Measurements from ENCODE around the gene ITGAE. TPM values are rescaled to one million over a fixed set of nuclear protein-coding genes. Genes with fewer than 3 reads are reported as not detected.
A peak's percentile ranks its signal among the peaks of the same experiment; 100 is the strongest.

Gene ITGAE
- total RNA-seq, 1 donor from 2014 or later = 17.4 TPM

DNA sequence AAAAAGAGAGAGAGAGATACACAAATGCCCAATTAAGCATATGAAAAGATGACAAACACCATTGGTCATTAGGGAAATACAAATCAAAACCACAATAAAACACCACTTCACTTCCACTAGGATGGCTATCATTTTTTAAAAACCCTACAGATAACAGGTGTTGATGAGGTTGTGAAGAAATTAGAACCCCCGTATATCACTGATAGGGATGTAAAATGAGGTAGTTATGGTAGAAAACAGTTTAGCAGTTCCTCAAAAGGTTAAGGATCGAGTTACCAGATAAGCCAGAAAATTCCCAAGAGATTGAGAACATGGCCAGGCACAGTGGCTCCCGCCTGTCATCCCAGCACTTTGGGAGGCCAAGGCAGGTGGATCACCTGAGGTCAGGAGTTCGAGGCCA is 107.8 kb downstream of the ITGAE start:
- DNase-seq = no peak

DNA sequence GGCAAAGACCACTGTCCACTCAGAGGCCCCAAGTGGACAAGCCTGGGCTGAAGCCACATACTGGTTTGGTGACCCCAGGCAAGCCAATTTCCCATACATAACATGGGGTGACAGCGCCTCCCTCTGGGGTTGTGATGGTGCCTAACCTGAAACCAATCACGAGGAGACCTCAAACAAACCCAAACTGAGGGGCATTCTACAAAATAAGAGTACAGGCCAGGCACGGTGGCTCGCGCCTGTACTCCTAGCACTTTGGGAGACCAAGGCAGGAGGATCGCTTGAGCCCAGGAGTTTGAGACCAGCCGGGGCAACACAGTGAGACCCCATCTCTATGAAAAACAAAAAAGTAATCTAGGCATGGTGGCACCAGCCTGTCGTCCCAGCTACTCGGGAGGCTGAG is 108.6 kb downstream of the ITGAE start:
- DNase-seq = no peak

DNA sequence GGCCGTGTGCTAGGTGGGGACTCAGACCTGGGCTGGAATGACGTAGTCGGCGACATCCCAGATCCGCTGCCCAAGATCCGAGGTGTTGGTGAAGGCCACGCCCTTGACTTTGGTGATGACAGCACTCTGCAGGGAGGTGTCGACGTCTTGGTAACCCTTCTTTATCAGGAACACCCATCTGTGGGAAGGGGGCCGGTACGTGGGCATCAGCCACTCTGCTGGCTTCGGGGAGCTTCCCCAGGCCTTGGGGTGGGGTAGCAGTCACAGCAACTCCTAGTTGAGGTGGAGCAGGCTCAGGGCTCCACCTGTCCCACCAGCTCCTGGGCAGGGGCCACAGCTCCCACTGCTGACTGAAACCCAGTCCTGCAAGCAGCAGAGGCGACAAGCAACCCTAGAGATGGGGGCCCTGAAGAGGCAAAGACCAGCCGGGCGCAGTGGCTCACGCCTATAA is 109.3 kb downstream of the ITGAE start:
- no peak for DNase-seq

DNA sequence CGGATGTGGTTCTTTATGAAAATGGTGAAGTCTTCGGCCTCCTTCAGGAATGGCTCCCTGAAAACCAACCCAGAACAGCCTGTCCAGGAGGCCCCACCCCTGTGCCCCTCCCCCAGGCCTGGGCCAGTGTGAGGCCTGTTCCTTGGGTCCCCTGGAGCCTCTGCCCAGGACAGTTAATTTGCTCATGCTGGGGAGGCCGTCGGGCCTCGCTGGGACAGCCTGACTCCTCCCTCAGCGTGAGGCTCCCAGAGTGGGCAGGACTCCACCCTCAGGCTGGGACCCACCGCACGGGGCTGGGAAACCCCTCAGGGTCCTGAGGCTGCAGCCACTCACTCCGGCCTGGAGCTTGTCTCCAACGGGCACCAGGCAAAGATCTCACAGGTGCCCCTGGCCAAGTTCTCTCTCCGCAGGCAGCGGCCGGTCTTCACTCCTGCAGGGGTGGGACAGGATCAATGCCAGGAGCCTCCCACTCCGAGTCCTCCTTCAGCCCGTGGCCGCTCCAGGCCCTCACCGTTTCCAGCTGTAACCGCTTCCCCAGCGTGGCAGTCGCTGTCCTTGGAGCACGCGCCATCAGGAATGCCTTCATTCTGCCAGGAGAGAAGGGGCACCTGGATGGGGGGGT is 110.8 kb downstream of the ITGAE start:
- DNase-seq = no peak

DNA sequence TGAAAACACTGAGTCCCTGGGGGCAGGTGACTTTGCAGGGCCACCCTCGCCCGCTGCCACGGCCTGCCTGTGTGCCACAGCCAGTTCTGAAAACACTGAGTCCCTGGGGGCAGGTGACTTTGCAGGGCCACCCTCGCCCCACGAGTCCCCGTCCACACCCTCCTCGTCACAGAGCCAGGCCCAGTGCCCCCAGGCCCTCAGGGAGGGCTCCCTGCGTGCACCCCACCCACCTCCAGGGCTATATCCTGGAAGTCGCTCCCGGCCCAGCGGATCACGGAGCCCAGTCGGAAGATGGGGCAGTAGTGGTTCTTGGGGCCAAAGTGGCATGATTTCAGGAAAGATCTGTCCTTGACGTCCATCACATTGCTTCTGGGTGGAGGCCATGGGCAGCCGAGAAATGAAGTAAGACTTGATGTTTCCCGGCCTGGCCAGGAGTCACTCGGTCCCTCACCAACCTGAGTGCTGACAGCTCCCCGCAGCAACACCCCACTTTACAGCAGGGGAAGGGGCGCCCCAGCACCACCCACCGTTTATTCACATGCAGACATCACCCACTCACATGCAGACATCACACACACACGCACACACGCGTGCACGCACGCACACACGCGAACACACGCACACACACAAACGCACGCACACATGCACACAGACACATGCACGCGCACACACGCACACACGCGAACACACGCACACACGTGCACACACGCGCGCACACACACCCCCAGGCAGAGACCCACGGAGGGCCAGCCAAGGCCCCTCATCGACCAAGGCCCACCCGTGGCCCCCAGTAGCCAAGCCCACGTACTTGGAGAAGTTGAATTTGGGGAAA is 111.5 kb downstream of the ITGAE start:
- no peak for DNase-seq

DNA sequence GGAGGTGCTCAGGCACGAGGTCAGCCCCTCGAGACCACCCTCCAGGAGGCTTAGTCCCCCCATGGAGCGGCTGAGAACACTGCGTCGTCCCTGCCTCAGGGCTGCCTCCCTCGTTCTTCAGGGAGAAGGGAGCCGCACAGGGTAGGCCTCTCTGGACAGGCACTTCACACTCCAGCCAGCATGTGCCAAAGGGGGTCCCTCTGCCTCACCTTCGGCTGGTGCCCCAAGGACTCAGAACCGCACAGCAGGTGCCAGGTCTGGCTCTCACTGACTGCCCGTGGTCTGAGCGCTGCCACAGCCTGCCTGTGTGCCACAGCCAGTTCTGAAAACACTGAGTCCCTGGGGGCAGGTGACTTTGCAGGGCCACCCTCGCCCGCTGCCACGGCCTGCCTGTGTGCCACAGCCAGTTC is 112.1 kb downstream of the ITGAE start:
- DNase-seq = no peak

DNA sequence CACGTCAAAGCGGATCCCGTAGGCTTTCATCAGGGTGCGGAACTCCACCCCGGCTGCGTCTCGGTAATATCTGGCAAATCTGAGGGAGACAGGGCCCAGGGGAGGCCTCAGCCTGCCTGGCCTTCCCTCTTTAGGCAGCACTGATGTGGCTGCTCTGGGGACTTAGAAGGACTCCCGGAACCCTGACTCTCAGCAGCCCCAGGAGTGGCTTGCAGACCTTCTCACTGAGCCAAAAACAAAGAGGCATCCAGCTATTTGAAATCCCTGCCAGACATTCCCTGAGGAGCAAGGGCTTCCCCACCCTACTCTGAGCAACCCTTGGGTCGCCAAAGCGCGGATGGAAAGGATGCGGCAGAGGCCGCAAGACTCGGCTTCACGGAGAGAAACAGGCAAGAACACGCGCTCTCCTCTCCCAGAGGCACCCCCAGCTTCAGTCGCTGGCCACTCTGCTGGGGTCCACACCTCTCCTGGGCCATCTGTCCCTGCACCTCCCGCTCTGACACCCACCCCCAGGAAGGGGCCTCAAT is 112.9 kb downstream of the ITGAE start:
- no peak for DNase-seq

DNA sequence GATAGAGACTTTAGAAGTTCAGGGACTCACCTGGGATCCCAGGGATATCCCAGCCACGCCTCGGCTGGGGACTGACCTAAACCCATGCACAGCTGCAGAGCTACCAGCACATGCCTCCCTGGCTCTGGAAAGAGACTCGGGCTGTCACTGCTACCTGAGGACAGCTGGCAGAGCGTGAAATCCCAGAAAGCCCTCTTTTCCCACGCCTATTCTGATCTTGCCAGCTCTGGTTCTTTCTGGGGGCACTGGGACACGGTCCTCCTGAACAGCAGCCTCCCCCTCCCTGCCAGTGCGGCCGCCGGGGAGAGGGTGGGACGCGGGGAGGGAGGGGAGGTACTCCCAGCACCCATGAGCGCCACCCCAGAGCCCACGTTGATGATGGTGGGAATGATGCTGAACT is 115.8 kb downstream of the ITGAE start:
- DNase-seq = no peak

DNA sequence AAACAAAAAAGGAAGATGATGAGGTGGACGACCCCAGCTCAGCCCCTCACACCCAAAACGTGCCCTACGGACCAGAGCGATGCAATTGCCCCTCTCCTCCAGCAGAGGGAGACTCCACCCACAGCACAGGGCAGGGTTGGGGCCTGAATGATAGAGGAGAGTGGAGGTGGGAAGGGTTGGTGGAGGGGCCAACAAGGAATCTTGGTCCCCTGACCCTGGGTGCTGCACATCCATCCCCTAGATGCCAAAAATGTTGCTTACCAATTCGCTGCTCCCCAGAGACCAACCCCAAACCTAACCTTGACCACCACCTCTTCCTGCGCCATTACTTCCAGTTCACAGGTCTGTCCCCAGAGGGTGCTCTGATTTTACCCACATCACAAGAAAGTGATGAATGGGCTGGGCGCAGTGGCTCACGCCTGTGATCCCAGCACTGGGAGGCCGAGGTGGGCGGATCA is 117.9 kb downstream of the ITGAE start:
- no peak for DNase-seq

DNA sequence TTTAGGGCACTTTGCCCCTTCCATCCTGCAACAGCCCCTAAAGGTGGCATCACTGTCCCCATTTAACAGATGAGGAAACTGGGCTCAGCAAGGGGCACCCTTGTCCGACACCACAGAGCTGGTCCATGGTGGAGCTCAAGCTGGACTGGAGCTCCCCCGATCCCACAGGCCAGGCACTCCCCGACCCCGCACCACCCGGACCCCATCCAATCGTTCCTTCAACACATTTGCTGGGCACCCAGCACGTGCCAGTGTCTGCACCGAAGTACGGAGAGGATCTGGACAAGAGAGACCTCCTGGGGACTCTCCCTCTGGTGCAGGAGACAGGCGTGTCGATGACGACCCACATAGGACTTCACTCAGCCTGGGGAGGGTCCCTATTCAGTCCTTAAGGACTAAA is 119.0 kb downstream of the ITGAE start:
- no peak for DNase-seq

DNA sequence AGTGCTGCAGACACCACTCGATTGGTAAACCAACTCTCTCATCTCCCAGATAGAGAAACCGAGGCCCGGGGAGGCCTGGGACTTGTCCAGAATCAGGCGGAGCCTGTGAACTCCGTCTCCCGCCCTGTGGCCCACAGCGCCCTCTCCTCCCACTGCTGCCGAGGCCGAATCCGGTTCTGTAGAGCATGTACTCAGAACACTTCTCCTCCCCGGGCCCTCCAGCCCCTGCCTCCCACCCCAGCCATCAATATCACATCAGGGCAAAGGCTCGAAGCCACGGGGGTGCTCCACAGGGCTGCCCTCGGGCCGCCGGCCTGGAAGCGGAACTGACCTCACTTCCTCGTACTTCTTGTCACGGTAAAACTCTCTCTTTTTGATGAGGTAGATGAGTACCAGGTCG is 119.4 kb downstream of the ITGAE start:
- DNase-seq = no peak

DNA sequence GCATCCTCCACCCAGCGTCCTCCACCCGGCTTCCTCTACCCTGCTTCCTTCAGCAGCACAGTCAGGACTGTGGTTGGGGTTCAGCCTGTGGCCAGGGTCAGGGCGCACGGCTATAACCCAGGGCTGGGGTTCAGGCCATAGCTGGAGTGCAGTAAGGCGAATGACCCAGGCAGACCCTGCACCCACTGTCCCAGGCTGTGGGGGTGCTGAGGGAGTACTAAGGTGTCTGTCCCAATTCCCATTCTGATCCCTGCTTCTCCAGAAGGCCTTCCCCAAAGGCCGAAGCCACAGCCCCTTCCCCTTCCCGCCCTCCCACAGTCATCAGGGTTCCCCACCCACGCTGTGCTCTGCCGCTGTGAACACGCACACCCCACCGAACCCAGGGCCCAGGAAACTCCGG is 119.9 kb downstream of the ITGAE start:
- no peak for DNase-seq

DNA sequence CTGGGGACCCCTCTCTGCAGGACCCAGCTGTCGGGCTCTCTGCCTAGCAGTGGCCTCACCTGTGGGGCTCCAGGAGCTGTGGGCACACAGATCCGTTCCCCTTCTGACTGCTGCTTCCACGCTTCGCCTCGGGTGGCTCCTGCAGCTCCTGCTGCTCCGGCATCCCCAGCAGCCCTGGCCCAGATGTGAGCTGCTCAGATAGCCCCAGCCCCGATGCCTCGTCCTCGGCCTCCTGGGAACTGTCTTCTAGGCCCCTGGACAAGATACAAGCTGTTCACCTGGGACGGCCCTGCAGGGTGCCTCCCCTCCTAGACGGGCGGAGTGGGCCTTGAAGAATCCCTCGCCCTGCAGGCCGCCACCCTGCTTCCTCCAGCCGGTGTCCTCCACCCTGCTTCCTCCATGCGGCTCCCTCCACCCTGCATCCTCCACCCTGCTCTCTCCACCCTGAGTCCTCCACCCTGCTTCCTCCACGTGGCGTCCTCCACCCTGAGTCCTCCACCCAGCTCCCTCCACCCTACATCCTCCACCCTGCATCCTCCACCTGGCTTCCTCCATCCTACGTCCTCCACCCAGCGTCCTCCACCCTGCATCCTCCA is 121.4 kb downstream of the ITGAE start:
- DNase-seq = no peak

DNA sequence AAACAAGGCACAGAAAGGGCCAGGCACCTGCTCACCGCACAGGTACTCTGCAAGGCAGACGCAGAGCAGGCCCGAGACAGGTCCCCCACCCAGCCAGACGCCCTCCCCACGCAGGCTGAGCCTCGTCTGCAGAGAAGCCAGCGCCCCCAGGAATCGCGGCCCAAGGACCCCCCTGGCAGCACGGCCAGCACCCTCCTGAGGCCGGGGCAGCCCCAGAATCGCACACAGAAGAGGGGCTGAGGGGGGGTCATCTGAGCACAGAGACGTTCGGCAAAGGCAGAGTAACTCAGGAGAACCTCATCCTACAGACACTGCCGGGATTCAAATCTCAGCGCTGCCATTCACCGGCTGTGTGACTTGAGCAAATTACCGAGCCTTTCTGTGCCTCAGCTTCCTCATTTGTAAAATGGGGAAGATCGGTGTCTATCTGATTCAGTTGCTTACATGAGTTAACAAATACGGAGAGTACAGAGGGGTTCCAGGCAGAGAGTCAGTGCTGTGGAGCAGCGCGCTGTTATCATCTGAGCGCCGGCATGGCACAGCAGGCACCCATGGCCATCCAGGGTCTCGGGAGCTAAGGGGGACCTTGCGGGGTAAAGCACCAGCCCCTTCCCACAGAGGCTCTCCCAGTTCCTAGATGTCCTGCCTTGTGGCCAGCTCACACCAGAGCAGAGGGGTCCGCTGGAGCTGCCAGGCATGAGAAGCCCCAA is 122.0 kb downstream of the ITGAE start:
- no peak for DNase-seq

DNA sequence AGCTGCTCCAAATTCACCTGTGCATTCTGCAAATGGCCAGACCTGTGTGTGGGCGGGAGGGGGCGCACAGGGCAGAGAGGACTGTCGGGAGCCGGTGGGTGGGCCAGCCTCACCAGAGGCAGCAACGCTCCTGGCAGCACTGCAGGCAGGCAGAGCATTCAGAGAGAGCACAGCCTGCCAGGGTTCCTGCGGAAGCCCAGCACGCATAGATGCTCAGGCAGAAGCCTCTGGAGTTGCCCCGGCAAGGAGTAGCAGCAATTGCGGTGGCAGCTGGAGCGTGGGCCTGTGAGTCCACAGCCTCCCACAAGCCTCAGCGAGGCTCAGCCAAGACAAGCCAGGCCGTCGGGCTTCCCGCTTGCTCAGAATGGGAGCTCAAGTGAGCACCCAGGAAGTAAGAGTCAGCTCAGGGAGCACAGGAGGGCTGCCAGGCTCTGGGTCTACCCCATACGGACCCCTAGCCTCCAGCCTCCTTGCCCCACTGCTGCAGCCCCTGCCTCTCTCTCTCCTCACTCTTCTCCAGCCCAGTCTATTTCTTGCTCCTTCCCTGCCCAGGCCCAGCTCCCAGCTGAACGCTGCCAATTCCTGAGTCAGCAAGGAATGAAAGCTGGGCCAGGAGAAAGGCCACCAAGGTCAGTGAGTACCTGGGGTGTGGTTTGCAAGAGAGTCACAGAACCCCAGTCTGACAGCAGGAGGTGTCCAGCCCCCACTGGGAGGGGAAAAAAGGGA is 122.7 kb downstream of the ITGAE start:
- DNase-seq = no peak

DNA sequence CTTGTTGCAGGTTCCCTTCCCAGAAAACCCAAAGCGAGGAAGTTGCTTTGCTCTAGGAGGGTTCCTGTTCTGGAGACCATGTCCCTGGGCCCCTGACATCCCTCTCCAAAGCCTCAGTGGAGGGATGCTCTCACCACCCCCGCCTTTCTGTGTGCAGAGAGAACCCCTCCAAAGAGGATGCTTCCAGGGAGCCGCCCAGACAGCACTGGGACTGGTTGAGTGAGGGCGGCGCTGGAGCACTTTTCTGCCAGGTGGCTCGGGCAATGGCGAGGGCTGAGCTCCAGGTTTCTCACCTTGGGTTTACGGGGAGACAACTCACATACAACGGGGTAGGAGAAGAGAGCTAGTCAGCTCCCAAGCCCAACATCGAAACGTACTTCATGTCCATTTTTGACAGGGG is 125.1 kb downstream of the ITGAE start:
- no peak for DNase-seq

DNA sequence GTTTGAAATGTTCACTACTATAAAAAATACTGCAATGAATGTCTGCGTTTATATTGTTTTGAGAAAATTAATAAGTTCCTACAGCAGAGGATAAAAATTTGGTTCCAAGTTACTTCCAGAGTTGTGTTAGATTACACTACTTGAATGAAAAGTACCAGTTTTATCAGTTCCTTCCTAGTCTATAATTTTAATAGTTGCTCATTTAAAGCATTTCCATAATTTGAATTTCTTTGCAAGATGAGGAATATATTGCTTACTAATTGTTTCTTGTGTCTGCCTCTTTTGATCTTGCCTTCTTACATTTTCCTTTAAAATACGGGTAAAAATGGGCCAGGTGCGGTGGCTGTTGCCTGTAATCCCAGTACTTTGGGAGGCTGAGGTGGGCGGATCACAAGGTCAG is 128.4 kb downstream of the ITGAE start:
- DNase-seq = no peak

DNA sequence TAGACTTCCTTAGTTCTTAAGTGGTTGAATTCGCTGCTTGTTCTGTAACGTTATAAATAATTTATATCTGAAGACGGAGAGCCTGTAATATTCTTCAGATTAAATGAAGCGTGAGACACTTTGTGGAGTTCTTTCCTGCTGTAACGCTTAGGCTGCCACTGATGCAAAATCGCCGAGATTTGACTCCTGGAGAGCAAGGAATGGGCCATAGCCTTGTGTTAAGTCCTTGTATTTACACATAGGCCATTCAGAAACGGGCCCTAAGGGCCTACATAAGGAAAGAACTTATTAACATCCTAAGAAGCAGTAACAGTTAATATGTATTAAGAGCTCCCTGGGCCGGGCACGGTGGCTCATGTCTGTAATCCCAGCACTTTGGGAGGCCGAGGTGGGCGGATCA is 131.4 kb downstream of the ITGAE start:
- DNase-seq = no peak

DNA sequence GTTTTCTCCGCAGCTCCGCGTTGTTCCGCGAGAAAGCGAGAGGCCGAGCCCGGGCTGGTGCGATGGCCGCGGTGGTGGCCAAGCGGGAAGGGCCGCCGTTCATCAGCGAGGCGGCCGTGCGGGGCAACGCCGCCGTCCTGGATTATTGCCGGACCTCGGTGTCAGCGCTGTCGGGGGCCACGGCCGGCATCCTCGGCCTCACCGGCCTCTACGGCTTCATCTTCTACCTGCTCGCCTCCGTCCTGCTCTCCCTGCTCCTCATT is 132.0 kb downstream of the ITGAE start:
- no peak for DNase-seq

DNA sequence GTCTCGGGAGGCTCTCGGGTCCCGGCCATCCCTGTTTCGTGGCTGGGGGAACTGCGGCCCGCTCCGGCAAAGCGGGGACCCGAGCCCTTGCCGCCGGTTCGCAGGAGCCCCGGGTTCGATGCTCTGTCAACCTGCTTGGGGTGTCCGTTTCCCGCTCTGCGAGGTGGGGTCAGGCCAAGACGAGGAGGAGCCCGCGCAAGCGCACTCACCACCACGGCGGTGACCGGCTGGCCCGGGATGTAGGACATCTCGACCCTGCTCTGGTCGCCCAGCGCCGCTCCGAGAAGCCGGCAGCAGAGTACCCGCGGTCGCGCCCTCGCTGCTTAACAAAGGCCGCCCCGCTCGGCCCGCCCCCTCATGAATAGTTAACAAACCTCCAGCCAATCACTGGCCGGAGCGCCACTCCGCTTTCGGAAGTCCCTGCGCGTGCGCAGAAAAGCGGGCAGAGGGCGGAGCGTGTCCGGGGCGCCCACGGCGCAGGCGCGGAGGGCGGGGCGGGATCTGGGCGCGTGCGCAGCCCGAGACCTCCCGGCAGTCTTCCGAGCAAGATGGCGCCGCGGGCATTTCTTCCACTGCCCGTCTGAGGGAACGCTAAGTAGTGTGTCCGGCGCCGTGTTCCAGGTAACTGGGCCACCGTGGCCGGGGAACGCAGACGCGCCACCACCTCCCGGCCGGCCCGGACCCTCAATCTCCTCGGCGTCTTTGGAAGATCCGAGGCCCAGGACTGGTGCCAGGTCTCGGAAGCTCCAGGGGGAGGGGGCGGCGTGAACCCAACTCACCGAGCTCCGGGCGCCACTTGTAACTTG is 132.5 kb downstream of the ITGAE start, which contains the start of the genes EMC6 and TAX1BP3:
Gene EMC6 (plus strand): TSS at position 534 of the 806 bp plus-strand sequence. CDS start 335 bp downstream, outside the sequence.
Gene TAX1BP3 (minus strand): TSS at position 300 of the 806 bp plus-strand sequence. CDS start 52 bp downstream, at position 248.
- DNase-seq = peak; percentile 98
